RWPE1 (cell line): ENCODE results near the gene KY.

Experiments
- CTCF ChIA-PET: fragments of 350-600 bp; sonication (Branson Sonifier 250); formaldehyde crosslinking; extraction: SDS; loops from one replicate; lab custom pipeline; 2021; lab: Yijun Ruan, JAX
- POLR2A ChIA-PET: fragments of 400-600 bp; formaldehyde crosslinking; extraction: SDS; loops from one replicate; lab custom pipeline; 2020; ENCODE audit warnings: antibody characterized with exemption; ENCODE audit not compliant: low non-redundant PET; lab: Yijun Ruan, JAX
- DNase-seq: peaks from one replicate; pipeline ENCODE4 v3.0.0; 2012; ENCODE audit warnings: low spot score
- H3K27ac ChIP-seq: fragments of 450-650 bp; 2 replicates; pipeline ENCODE4 v1.5.1; 2017
- TF ChIP-seq, protein P1 (sequence below): fragments of 450-650 bp; conservative IDR thresholded peaks from 2 replicates; pipeline ENCODE4 v1.5.1; 2017; ENCODE audit warnings: low read depth, mild to moderate bottlenecking

Gene KY

DNA sequence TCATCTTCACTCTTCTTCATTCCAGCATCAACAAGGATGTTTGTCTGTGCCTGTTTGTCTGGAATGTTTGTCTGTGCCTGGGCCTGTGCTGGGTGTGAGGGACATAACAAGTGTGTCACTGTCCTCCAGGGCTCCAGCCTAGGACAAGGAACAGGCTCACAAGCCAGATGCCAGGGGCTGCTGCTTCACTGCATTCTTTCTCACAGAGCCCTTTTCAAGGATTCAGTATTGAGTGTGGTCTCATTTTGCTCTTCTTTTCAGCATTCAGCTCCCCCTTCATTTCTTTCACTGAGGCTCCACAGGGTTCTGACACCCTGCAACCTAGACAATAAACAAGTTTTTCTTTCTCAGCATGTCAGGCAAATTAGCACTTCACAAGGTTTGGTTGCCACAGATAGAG lies 43.6 kb upstream of the KY start:
- TF ChIP-seq, protein P1, sequence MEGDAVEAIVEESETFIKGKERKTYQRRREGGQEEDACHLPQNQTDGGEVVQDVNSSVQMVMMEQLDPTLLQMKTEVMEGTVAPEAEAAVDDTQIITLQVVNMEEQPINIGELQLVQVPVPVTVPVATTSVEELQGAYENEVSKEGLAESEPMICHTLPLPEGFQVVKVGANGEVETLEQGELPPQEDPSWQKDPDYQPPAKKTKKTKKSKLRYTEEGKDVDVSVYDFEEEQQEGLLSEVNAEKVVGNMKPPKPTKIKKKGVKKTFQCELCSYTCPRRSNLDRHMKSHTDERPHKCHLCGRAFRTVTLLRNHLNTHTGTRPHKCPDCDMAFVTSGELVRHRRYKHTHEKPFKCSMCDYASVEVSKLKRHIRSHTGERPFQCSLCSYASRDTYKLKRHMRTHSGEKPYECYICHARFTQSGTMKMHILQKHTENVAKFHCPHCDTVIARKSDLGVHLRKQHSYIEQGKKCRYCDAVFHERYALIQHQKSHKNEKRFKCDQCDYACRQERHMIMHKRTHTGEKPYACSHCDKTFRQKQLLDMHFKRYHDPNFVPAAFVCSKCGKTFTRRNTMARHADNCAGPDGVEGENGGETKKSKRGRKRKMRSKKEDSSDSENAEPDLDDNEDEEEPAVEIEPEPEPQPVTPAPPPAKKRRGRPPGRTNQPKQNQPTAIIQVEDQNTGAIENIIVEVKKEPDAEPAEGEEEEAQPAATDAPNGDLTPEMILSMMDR: no peak
- POLR2A ChIA-PET: no interaction called here
- DNase-seq: no peak
- CTCF ChIA-PET: no interaction called here
- no peak overlapping the region for H3K27ac ChIP-seq

DNA sequence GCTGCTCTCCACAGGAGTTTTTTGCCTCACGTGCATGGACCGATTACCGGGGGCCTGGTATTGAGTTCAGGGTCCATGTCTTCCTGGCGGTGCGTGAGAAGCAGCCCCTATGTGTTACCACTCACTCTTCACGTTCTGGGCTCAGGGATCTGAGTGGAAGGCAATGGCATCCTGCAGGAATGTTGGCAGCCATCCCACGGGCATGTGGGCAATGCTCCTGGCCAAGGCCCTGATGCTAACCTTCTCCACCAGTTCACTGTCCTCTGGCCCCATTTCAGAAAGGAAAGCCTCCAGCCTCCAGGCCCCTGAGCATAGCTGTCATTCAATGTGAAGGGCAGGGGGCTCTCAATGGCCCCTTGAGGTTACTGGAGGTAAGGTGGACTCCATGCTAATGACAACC lies 43.0 kb upstream of the KY start:
- CTCF ChIA-PET: no interaction called here
- TF ChIP-seq, protein P1: no peak
- H3K27ac ChIP-seq: no peak overlapping the region
- POLR2A ChIA-PET: no interaction called here
- DNase-seq: no peak

DNA sequence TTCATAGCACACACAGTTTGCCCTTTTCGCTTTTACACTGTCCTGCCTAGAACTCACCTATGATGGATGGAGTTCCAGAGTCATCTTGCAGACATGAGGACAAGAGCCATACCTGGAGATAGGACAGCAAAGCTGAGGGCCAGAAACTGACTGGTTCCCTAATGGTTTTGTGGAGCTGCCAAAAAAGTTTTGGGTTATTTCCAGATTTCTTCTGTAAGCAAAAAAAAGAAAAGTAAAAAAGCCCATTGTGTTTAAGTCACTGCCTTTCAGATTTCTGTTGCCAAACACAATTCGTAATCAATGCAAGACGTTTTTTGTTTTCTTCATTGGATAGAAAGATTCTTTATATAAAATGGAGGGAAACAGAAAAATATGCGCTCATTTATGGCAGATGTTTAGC lies 42.4 kb upstream of the KY start:
- no peak overlapping the region for H3K27ac ChIP-seq
- CTCF ChIA-PET: interaction anchor here (0.7 kb wide), 2 partner anchors 37 to 810 kb away, joined by 3 read pairs; no protein-coding TSS in a partner anchor

DNA sequence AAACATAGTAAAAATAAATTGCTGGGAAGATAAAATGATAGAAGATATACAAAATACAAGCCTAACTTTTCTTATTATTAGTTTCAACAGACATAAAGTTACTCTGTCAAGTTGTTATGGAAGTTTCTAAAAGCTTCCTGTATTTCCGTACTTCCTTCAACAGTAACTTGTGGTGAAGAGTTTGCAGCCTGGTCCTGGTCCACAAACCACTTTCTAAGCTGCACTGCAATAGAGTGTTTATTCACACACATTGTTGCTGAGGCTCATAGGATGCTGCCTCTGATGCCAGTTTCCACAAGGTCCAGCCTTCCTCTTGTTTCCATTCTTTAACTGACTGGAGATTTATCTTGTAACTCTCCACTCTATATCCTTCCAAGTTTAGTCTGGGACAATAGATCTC lies 39.4 kb upstream of the KY start:
- POLR2A ChIA-PET: no interaction called here
- no peak overlapping the region for H3K27ac ChIP-seq

More for the DNA sequence above, 42.4 kb upstream of the KY start:
- DNase-seq: no peak
- POLR2A ChIA-PET: no interaction called here
- TF ChIP-seq, protein P1: no peak

DNA sequence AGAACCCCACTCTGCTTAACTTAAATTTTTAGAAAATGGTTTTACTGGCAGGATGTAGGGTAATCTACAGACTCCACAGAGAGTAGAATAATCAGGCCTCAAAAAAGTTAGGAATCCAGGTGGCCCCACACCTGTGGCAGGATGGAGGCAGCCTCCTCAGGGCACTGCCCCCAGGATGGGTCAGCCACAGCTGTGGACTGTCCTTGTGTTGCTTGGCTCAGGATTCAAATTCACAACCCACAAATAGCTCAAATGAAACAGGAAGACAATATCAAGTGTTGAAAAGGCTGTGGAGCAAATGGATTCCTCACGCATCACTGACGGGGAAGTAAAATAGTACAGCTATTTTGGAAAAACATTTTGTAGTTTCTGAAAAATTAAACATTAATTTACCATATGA lies 36.8 kb upstream of the KY start:
- CTCF ChIA-PET: no interaction called here
- TF ChIP-seq, protein P1: no peak
- DNase-seq: no peak
- POLR2A ChIA-PET: no interaction called here
- H3K27ac ChIP-seq: no peak overlapping the region

More for the DNA sequence above, 39.4 kb upstream of the KY start:
- CTCF ChIA-PET: interaction anchor here (0.7 kb wide), 1 partner anchor 10 kb away, joined by 3 read pairs; no protein-coding TSS in a partner anchor
- DNase-seq: no peak
- TF ChIP-seq, protein P1: no peak

DNA sequence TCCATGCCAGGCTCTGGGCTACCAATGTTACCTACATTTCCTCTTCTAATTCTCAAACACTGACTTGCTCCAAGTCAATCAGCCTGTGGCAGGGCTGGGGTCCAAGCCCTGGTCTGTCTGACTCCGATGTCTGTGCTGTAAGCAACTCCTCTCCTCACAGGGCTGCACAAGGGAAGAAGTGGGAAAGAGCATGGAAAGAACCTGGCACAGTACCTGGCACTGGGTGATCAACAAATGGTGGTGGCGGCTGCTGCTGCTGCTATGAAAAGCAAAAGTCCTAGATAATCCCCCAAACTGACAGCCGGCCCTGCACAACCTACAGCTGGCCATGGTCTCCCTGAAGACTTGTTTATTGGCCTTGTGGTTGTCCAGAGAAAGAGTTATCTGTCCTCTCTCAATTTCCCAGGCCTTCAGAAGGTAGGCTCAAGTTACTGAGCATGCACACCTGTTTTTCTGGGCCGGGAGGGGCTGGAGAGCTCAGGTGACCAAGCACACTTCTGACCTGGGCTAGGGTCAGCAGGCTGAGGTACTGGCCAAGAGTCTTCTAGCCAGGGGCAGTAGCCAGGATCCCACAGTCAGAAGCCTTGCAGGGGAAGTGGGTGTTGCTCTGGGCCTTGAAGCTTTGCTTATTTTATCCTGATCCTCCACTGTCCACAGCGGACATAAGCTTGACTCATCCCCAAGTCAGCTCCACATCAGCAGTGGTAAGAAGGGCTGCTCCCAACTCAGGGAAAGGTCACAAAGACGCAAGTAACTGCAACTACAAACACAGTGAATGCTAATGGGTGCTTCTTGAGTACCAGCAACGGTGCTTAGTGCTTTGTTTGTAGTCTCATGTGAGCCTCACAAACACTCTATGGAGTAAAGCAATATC lies 35.3 kb upstream of the KY start:
- TF ChIP-seq, protein P1: no peak
- DNase-seq: no peak
- ChIA-PET POLR2A (no interaction called here), CTCF (interaction anchor here (0.6 to 1.2 kb wide), 2 partner anchors 85 to 1561 kb away, joined by 4 to 8 read pairs; no protein-coding TSS in a partner anchor)
- no peak overlapping the region for H3K27ac ChIP-seq
